GM12872 (cell line): ENCODE results near the gene NLRP7.

Experiments used
- CTCF ChIP-seq: IDR thresholded peaks from 3 replicates; pipeline ENCODE4 v1.5.1; 2011; ENCODE audit warnings: low read depth, mild to moderate bottlenecking, low read length, moderate library complexity; ENCODE audit not compliant: insufficient read depth

Gene NLRP7

GRCh38 chr19:54893406-54893805, 53.9 kb downstream of the NLRP7 start:
- TF ChIP-seq CTCF = no peak

- no peak for TF ChIP-seq CTCF
Observed at GRCh38 chr19:54889566-54889965, 57.8 kb downstream of the NLRP7 start.

GRCh38 chr19:54888239-54888638, 59.1 kb downstream of the NLRP7 start:
- no peak for TF ChIP-seq CTCF

GRCh38 chr19:54883228-54883627, 64.1 kb downstream of the NLRP7 start:
- TF ChIP-seq CTCF = no peak

GRCh38 chr19:54882758-54883157, 64.6 kb downstream of the NLRP7 start:
- peak; percentile 52 for TF ChIP-seq CTCF

- no peak for TF ChIP-seq CTCF
Observed at GRCh38 chr19:54881884-54882283, 65.4 kb downstream of the NLRP7 start.

GRCh38 chr19:54877471-54877870, 69.9 kb downstream of the NLRP7 start:
- no peak for TF ChIP-seq CTCF

GRCh38 chr19:54875506-54875905, 71.8 kb downstream of the NLRP7 start:
- TF ChIP-seq CTCF = no peak
